Osteoblast (primary cell): Measurements from ENCODE around the gene NEUROD2. TPM values are rescaled to one million over a fixed set of nuclear protein-coding genes. Genes with fewer than 3 reads are reported as not detected.

ENCODE experiments used
- DNase-seq: peaks from one replicate; pipeline ENCODE4 v3.0.0; 2011; ENCODE audit warnings: low spot score, mixed read lengths; ENCODE audit not compliant: insufficient read length; ENCODE audit errors: missing footprints
- H2AFZ ChIP-seq: 2 replicates; pipeline ENCODE4 v1.6.0; 2011; ENCODE audit warnings: mild to moderate bottlenecking, low read length
- H3K27ac ChIP-seq: 2 replicates; pipeline ENCODE4 v1.5.1; 2011; ENCODE audit warnings: mild to moderate bottlenecking, low read depth, low read length, moderate library complexity
- H3K27me3 ChIP-seq: 2 replicates; pipeline ENCODE4 v1.6.0; 2012; ENCODE audit warnings: mild to moderate bottlenecking, control low read depth, inconsistent platforms, low read length, moderate library complexity; ENCODE audit not compliant: insufficient read depth
- H3K36me3 ChIP-seq: 2 replicates; pipeline ENCODE4 v1.5.1; 2011; ENCODE audit warnings: mild to moderate bottlenecking, low read length, control low read depth, moderate library complexity; ENCODE audit not compliant: insufficient read depth
- H3K4me1 ChIP-seq: 2 replicates; pipeline ENCODE4 v1.5.1; 2011; ENCODE audit warnings: mild to moderate bottlenecking, low read length, control low read depth, moderate library complexity; ENCODE audit not compliant: insufficient read depth
- H3K4me2 ChIP-seq: 2 replicates; pipeline ENCODE4 v1.6.0; 2011; ENCODE audit warnings: mild to moderate bottlenecking, low read length; ENCODE audit not compliant: insufficient read depth
- H3K4me3 ChIP-seq: fragments of 200-600 bp; sonication (generic); 3 replicates; pipeline ENCODE4 v1.5.1; 2012; ENCODE audit warnings: mild to moderate bottlenecking, low read length, inconsistent platforms; ENCODE audit not compliant: insufficient read depth
- H3K79me2 ChIP-seq: 2 replicates; pipeline ENCODE4 v1.6.0; 2012; ENCODE audit warnings: mild to moderate bottlenecking, low read length, control low read depth, inconsistent platforms; ENCODE audit not compliant: insufficient read depth
- H3K9me3 ChIP-seq: 2 replicates; pipeline ENCODE4 v1.5.1; 2011; ENCODE audit warnings: low read depth, low read length, control low read depth
- H4K20me1 ChIP-seq: 2 replicates; pipeline ENCODE4 v1.6.0; 2012; ENCODE audit warnings: mild to moderate bottlenecking, low read length, control low read depth; ENCODE audit not compliant: insufficient read depth
- total RNA-seq: library from RNA; depleted of rRNA; stranded (reverse); fragments of >200 nt; gene quantifications from 2 replicates; pipeline ENCODE4 v1.2.3, GENCODE V29; 2012
- TF ChIP-seq, protein P1 (sequence below): IDR thresholded peaks from 2 replicates; pipeline ENCODE4 v1.5.1; 2011; ENCODE audit warnings: mild to moderate bottlenecking, low read depth, low read length, moderate library complexity; ENCODE audit errors: extremely low read depth

Gene NEUROD2
- total RNA-seq, 1 donor = not detected

GRCh38 chr17:39639043-39639442, 31.3 kb upstream of the NEUROD2 start:
- Histone ChIP-seq H3K36me3 (no peaks in the 10 kb centered on the region), H2AFZ (no peak overlapping the region), H3K27ac (no peak overlapping the region), H4K20me1 (peaks cover 48% of the 10 kb centered on the region), H3K9me3 (no peaks in the 10 kb centered on the region), H3K79me2 (peaks cover 71% of the 10 kb centered on the region), H3K4me3 (no peak overlapping the region), H3K4me2 (no peak overlapping the region), H3K27me3 (no peaks in the 10 kb centered on the region), H3K4me1 (peaks cover 24% of the 10 kb centered on the region)
- DNase-seq = no peak
- TF ChIP-seq, protein P1, sequence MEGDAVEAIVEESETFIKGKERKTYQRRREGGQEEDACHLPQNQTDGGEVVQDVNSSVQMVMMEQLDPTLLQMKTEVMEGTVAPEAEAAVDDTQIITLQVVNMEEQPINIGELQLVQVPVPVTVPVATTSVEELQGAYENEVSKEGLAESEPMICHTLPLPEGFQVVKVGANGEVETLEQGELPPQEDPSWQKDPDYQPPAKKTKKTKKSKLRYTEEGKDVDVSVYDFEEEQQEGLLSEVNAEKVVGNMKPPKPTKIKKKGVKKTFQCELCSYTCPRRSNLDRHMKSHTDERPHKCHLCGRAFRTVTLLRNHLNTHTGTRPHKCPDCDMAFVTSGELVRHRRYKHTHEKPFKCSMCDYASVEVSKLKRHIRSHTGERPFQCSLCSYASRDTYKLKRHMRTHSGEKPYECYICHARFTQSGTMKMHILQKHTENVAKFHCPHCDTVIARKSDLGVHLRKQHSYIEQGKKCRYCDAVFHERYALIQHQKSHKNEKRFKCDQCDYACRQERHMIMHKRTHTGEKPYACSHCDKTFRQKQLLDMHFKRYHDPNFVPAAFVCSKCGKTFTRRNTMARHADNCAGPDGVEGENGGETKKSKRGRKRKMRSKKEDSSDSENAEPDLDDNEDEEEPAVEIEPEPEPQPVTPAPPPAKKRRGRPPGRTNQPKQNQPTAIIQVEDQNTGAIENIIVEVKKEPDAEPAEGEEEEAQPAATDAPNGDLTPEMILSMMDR = no peak

DNA sequence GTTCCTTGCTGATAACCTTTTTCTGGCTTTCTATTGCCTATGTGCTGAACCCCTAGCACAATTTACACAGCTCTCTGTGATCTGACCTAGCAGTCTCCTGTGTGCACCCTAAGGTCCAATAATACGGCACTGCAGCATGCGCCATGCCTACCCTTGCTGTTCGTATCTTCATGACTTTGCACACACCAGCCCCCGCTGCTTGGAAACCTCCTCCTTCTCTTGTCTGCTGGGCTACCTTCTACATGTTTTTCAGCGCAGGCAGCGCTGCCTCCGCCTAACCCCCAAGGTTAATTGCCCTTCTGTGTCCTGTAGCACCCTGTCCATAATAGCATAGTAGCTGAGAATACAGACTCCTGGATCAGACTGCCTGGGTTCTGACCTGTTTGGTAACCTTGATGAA, 30.6 kb upstream of the NEUROD2 start:
- Histone ChIP-seq H3K27ac (no peak overlapping the region), H3K4me3 (no peak overlapping the region), H3K79me2 (peaks cover 64% of the 10 kb centered on the region)

DNA sequence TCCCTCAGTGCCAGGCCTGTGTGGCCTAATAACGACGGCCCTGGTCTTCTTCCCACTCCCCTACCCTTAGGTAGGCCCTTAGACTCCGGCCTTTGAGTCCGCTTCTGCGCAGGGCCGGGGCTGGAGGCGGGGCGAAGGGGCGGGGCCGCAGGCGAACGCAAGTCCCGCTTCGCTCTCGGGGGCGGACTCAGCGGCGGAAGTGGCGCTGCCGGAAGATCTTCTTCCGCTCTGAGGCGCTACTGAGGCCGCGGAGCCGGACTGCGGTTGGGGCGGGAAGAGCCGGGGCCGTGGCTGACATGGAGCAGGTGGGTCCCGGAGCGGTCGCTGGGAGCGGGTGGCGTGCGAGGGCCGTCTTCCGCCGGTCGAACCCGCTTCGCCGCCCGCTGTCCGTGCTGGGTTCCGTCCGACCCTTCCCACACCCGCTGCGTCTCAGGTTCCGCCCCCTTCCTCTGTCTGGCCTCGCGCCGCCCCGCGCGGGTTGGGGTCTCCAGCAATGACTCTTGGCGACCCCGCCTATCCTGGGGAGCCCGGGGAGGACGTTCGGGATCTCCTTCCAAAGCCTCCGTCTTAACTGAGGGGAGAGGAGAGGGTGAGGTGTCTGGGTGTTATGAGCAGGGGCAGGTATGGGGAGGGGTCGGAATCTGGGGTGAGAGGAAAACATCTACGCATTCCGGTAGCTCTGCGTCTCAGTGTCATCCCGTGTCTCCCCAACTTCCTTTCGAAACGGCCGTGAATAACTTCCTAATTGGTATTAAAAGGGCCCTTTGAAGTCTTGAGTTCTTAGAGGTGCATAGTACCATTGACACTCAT, 29.4 kb upstream of the NEUROD2 start, which contains the start of gene STARD3:
TSS of gene STARD3 (plus strand) at position 218 of the 810 bp plus-strand sequence. CDS start 16,388 bp downstream, outside the sequence.
- H3K79me2 ChIP-seq = peaks cover 52% of the 10 kb centered on the region
- peak; percentile 99 for DNase-seq
- peaks cover 29% of the 10 kb centered on the region for H4K20me1 ChIP-seq
- peak within 1 kb of the TSS; percentile 98 for H3K4me3 ChIP-seq
- H3K27me3 ChIP-seq = peaks cover 9% of the 10 kb centered on the region
- peak within 1 kb of the TSS; percentile 99 for H3K4me2 ChIP-seq
- TF ChIP-seq, protein P1 = no peak
- H3K27ac ChIP-seq = peak within 1 kb of the TSS; percentile 78
- H3K9me3 ChIP-seq = no peaks in the 10 kb centered on the region
- peaks cover 19% of the 10 kb centered on the region for H3K4me1 ChIP-seq
- H2AFZ ChIP-seq = peak within 1 kb of the TSS; percentile 95
- H3K36me3 ChIP-seq = no peaks in the 10 kb centered on the region

More for the DNA sequence above, 30.6 kb upstream of the NEUROD2 start:
- Histone ChIP-seq H3K36me3 (no peaks in the 10 kb centered on the region), H2AFZ (no peak overlapping the region), H3K9me3 (no peaks in the 10 kb centered on the region), H3K4me1 (peaks cover 23% of the 10 kb centered on the region), H3K27me3 (no peaks in the 10 kb centered on the region), H4K20me1 (peaks cover 41% of the 10 kb centered on the region), H3K4me2 (peak overlapping the region; percentile 99)
- DNase-seq = no peak
- TF ChIP-seq, protein P1 = no peak

DNA sequence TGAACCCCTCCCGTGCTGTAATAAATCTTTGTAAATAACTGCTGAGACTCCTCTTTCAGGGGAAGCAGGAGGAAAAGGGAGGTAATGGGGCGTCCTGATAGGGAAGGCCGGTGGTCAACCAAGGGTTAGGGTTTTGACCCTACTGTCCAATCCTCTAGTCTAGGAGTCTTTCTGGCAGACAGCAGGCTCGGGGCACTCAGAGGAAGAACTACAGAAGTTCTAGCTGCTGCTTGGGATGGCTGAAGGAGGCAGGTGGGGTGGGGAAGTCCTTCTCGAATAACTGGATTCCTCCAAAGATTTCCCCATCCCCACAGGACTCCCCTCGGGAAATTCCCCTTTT, 28.8 kb upstream of the NEUROD2 start:
- DNase-seq = no peak
- TF ChIP-seq, protein P1 = no peak

More for the DNA sequence above, 28.8 kb upstream of the NEUROD2 start:
- Histone ChIP-seq H3K4me1 (peaks cover 19% of the 10 kb centered on the region), H2AFZ (peak overlapping the region; percentile 95), H3K79me2 (peaks cover 46% of the 10 kb centered on the region), H3K27ac (peak overlapping the region; percentile 78), H3K27me3 (peaks cover 15% of the 10 kb centered on the region), H3K4me3 (peak overlapping the region; percentile 98), H3K9me3 (no peaks in the 10 kb centered on the region), H3K4me2 (peak overlapping the region; percentile 99), H3K36me3 (no peaks in the 10 kb centered on the region), H4K20me1 (peaks cover 25% of the 10 kb centered on the region)
